ENCODE data around the gene CDK5RAP1. TPM values are rescaled to one million over a fixed set of nuclear protein-coding genes. Genes with fewer than 3 reads are reported as not detected.

Gene CDK5RAP1
- polyA plus RNA-seq, 1 experiment, result 24.6 TPM

GRCh38 chr20:33352258-33353012 lies 48.9 kb downstream of the CDK5RAP1 start:
- H3K4me3 ChIP-seq (ENCODE audit: low read depth, low read length), result no peak overlapping the region
- H3K27ac ChIP-seq (ENCODE audit: low read depth, low read length), result no peak overlapping the region
- no peak for TF ChIP-seq CTCF (IDR thresholded peaks at IDR 0.05; ENCODE audit: low read depth, low read length)
- ChIA-PET POLR2A (no interaction called here), CTCF (no interaction called here)
- no peaks in the 10 kb centered on the region for H3K9me3 ChIP-seq (ENCODE audit: control insufficient read depth, insufficient read depth, low read length)
- H3K27me3 ChIP-seq (ENCODE audit: control insufficient read depth, insufficient read depth, low read length), result no peaks in the 10 kb centered on the region
- no peak for DNase-seq (ENCODE audit: low read depth, low spot score)

GRCh38 chr20:33351696-33352095 lies 49.6 kb downstream of the CDK5RAP1 start:
- no peak overlapping the region for H3K4me3 ChIP-seq (ENCODE audit: low read depth, low read length)
- no peak overlapping the region for H3K27ac ChIP-seq (ENCODE audit: low read depth, low read length)
- no peaks in the 10 kb centered on the region for H3K9me3 ChIP-seq (ENCODE audit: control insufficient read depth, insufficient read depth, low read length)
- TF ChIP-seq CTCF (IDR thresholded peaks at IDR 0.05; ENCODE audit: low read depth, low read length), result no peak
- ChIA-PET CTCF (no interaction called here), POLR2A (no interaction called here)
- no peak for DNase-seq (ENCODE audit: low read depth, low spot score)
- no peaks in the 10 kb centered on the region for H3K27me3 ChIP-seq (ENCODE audit: control insufficient read depth, insufficient read depth, low read length)

GRCh38 chr20:33349493-33349892 lies 51.8 kb downstream of the CDK5RAP1 start:
- TF ChIP-seq CTCF (IDR thresholded peaks at IDR 0.05; ENCODE audit: low read depth, low read length), result no peak
- Histone ChIP-seq H3K4me3 (ENCODE audit: low read depth, low read length) (no peak overlapping the region), H3K9me3 (ENCODE audit: control insufficient read depth, insufficient read depth, low read length) (no peaks in the 10 kb centered on the region), H3K27me3 (ENCODE audit: control insufficient read depth, insufficient read depth, low read length) (no peaks in the 10 kb centered on the region), H3K27ac (ENCODE audit: low read depth, low read length) (no peak overlapping the region)
- ChIA-PET CTCF (no interaction called here), POLR2A (no interaction called here)
- no peak for DNase-seq (ENCODE audit: low read depth, low spot score)

GRCh38 chr20:33348136-33348937 lies 53.0 kb downstream of the CDK5RAP1 start:
- H3K4me3 ChIP-seq (ENCODE audit: low read depth, low read length), result no peak overlapping the region
- H3K27ac ChIP-seq (ENCODE audit: low read depth, low read length), result no peak overlapping the region
- H3K9me3 ChIP-seq (ENCODE audit: control insufficient read depth, insufficient read depth, low read length), result no peaks in the 10 kb centered on the region
- no peaks in the 10 kb centered on the region for H3K27me3 ChIP-seq (ENCODE audit: control insufficient read depth, insufficient read depth, low read length)
- ChIA-PET POLR2A (no interaction called here), CTCF (no interaction called here)
- no peak for TF ChIP-seq CTCF (IDR thresholded peaks at IDR 0.05; ENCODE audit: low read depth, low read length)
- DNase-seq (ENCODE audit: low read depth, low spot score), result no peak

GRCh38 chr20:33345342-33345741 lies 56.0 kb downstream of the CDK5RAP1 start:
- Histone ChIP-seq H3K9me3 (ENCODE audit: control insufficient read depth, insufficient read depth, low read length) (no peaks in the 10 kb centered on the region), H3K27me3 (ENCODE audit: control insufficient read depth, insufficient read depth, low read length) (no peaks in the 10 kb centered on the region), H3K4me3 (ENCODE audit: low read depth, low read length) (no peak overlapping the region), H3K27ac (ENCODE audit: low read depth, low read length) (no peak overlapping the region)
- no peak for TF ChIP-seq CTCF (IDR thresholded peaks at IDR 0.05; ENCODE audit: low read depth, low read length)
- DNase-seq (ENCODE audit: low read depth, low spot score), result no peak
- CTCF ChIA-PET, result no interaction called here
- POLR2A ChIA-PET, result no interaction called here
